Spleen (tissue), 7 donors: Measurements from ENCODE around the gene ANAPC7.

Source experiments
- POLR2AphosphoS5 ChIP-seq, 3 donors: sonication (generic); formaldehyde crosslinking; IDR thresholded peaks; one replicate each; pipeline ENCODE4 v1.5.1; 2017; ENCODE audit warnings: antibody characterized with exemption in 3 of 3
- TF ChIP-seq, protein P1 (sequence below), 11 experiments: fragments of 200-600 bp in 7 of 11; fragments of 450-650 bp in 4 of 11; sonication (generic) in 4 of 11; IDR thresholded peaks in 8 of 11; conservative IDR thresholded peaks in 3 of 11; 1 replicate in 7 of 11; 2 replicates in 4 of 11; pipeline versions ENCODE4 v1.4.0 to v1.8.0; 2016 to 2021; ENCODE audit warnings: antibody characterized with exemption in 11 of 11, inconsistent platforms in 4 of 11, mild to moderate bottlenecking in 1 of 11
- donor health status: DM: no; HTN: no; CAD: no; lungs with moderate emphysema.
- donor health status: DM: no; HTN: no; CAD: no.
- donor health status: DM: no; HTN: no; CAD: no.

DNA sequence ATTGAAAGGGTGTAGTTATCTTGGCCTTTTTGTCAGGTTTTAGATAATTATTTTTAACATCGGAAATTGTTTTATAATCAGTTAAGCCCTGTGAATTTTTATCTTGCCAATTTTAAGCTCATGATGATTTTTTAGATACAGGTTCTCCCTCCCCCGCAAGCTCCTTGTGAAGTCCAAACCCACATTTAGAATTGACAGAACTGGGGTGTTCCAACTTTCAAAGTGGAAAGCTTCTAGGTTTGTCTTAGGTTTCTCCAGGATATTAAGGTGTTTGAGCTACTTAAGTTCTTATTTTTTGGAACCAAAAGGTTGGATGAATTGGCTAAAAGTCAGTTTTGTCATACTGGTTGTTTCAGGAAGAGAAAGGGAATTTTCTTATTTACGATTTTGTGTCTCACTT lies 73.4 kb downstream of the ANAPC7 start:
- TF ChIP-seq, protein P1, sequence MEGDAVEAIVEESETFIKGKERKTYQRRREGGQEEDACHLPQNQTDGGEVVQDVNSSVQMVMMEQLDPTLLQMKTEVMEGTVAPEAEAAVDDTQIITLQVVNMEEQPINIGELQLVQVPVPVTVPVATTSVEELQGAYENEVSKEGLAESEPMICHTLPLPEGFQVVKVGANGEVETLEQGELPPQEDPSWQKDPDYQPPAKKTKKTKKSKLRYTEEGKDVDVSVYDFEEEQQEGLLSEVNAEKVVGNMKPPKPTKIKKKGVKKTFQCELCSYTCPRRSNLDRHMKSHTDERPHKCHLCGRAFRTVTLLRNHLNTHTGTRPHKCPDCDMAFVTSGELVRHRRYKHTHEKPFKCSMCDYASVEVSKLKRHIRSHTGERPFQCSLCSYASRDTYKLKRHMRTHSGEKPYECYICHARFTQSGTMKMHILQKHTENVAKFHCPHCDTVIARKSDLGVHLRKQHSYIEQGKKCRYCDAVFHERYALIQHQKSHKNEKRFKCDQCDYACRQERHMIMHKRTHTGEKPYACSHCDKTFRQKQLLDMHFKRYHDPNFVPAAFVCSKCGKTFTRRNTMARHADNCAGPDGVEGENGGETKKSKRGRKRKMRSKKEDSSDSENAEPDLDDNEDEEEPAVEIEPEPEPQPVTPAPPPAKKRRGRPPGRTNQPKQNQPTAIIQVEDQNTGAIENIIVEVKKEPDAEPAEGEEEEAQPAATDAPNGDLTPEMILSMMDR (IDR thresholded peaks at IDR 0.05 in 8 of 11, conservative IDR thresholded peaks at IDR 0.05 in 3 of 11) = no peak
- no peak for TF ChIP-seq POLR2AphosphoS5 (IDR thresholded peaks at IDR 0.05)
